Measurements from ENCODE around the gene FOXB1.

The FOXB1 gene

GRCh38 chr15:60049948-60050347 is 45.8 kb downstream of the FOXB1 start:
- no peak overlapping the region for H3K4me3 ChIP-seq
- no peak for TF ChIP-seq Cebpa-rat (IDR thresholded peaks at IDR 0.05)
- H3K27me3 ChIP-seq, result no peaks in the 10 kb centered on the region
- H3K4me1 ChIP-seq, result peaks cover 0 to 4% (median 2%) of the 10 kb centered on the region in 10 experiments; a peak in 12 of 20 replicates
- no peaks in the 10 kb centered on the region for H4K20me1 ChIP-seq
- no peaks in the 10 kb centered on the region for H3K36me3 ChIP-seq
- H3K4me2 ChIP-seq, result no peak overlapping the region
- H3K9ac ChIP-seq, result no peak overlapping the region
- peaks cover 22 to 32% (median 24%) of the 10 kb centered on the region in 11 experiments for H3K9me3 ChIP-seq (replicated peaks in 1 of 11)
- no peak overlapping the region for H3K27ac ChIP-seq

- Histone ChIP-seq H3K4me3 (no peak overlapping the region), H3K36me3 (no peaks in the 10 kb centered on the region), H3K27ac (no peak overlapping the region), H3K27me3 (no peaks in the 10 kb centered on the region), H4K20me1 (no peaks in the 10 kb centered on the region), H3K9me3 (replicated peaks in 1 of 11) (peaks cover 22 to 32% (median 24%) of the 10 kb centered on the region in 11 experiments), H3K9ac (no peak overlapping the region), H3K4me2 (no peak overlapping the region), H3K4me1 (no peaks in the 10 kb centered on the region)
- TF ChIP-seq Cebpa-rat (IDR thresholded peaks at IDR 0.05), result no peak
Observed at GRCh38 chr15:60052796-60053195, 48.7 kb downstream of the FOXB1 start.

- H3K4me2 ChIP-seq, result no peak overlapping the region
- no peaks in the 10 kb centered on the region for H3K36me3 ChIP-seq
- no peaks in the 10 kb centered on the region for H3K4me1 ChIP-seq
- H4K20me1 ChIP-seq, result no peaks in the 10 kb centered on the region
- H3K27ac ChIP-seq, result no peak overlapping the region
- H3K27me3 ChIP-seq, result no peaks in the 10 kb centered on the region
- H3K9ac ChIP-seq, result no peak overlapping the region
- no peak for TF ChIP-seq Cebpa-rat (IDR thresholded peaks at IDR 0.05)
- peaks cover 20 to 25% (median 22%) of the 10 kb centered on the region in 11 experiments for H3K9me3 ChIP-seq (replicated peaks in 1 of 11)
- H3K4me3 ChIP-seq, result no peak overlapping the region
Observed at GRCh38 chr15:60054472-60054871, 50.4 kb downstream of the FOXB1 start.

Measured in BLaER1 treated with 17β-estradiol and CSF1 and Interleukin-3, amounts not matched to agents 10 nM and 100 nM (cell line).